MCF 10A (cell line): Measurements from ENCODE around the gene TUBAL3. TPM values are rescaled to one million over a fixed set of nuclear protein-coding genes. Genes with fewer than 3 reads are reported as not detected.

Source experiments
- BruUV-seq: library from RNA; stranded (reverse); fragments of 400-500 nt; replicated peaks from 2 replicates; lab custom pipeline; 2021; lab: Mats Ljungman, UMichigan
- CTCF ChIA-PET: fragments of 300-600 bp; sonication (Branson Sonifier 250); formaldehyde crosslinking; extraction: SDS; loops from one replicate; lab custom pipeline; 2021; ENCODE audit warnings: antibody characterized with exemption, inconsistent platforms; lab: Yijun Ruan, JAX
- POLR2A ChIA-PET: fragments of 300-600, 350-650 bp; sonication (Branson Sonifier 250); formaldehyde crosslinking; extraction: SDS; loops from one replicate; lab custom pipeline; 2020; ENCODE audit warnings: antibody characterized with exemption, inconsistent platforms; lab: Yijun Ruan, JAX
- DNase-seq: peaks from one replicate; pipeline ENCODE4 v3.0.0-alpha.2; 2018; ENCODE audit not compliant: unreplicated experiment
- H3K27ac Mint-ChIP-seq: one replicate; pipeline ENCODE4 v1.8.0; 2022; ENCODE audit warnings: mild to moderate bottlenecking, low read depth, mixed read lengths; ENCODE audit not compliant: unreplicated experiment
- H3K27me3 Mint-ChIP-seq: one replicate; pipeline ENCODE4 v1.8.0; 2022; ENCODE audit warnings: mixed read lengths; ENCODE audit not compliant: insufficient read depth, unreplicated experiment
- H3K36me3 Mint-ChIP-seq: one replicate; pipeline ENCODE4 v1.8.0; 2022; ENCODE audit warnings: mild to moderate bottlenecking, moderate library complexity, mixed read lengths; ENCODE audit not compliant: insufficient read depth, unreplicated experiment
- H3K4me1 Mint-ChIP-seq: one replicate; pipeline ENCODE4 v1.8.0; 2022; ENCODE audit warnings: mixed read lengths; ENCODE audit not compliant: insufficient read depth, unreplicated experiment
- H3K4me3 Mint-ChIP-seq: one replicate; pipeline ENCODE4 v1.8.0; 2022; ENCODE audit warnings: mild to moderate bottlenecking, moderate library complexity, mixed read lengths; ENCODE audit not compliant: unreplicated experiment
- H3K9me3 Mint-ChIP-seq: one replicate; pipeline ENCODE4 v1.8.0; 2022; ENCODE audit warnings: mixed read lengths; ENCODE audit not compliant: unreplicated experiment
- CTCF ChIP-seq: fragments of 200-600 bp; IDR thresholded peaks from one replicate; pipeline ENCODE4 v1.8.0; 2022; ENCODE audit warnings: antibody characterized with exemption, mild to moderate bottlenecking; ENCODE audit not compliant: unreplicated experiment
- intact Hi-C: fragments of 100-400 bp; cut with micrococcal nuclease; formaldehyde crosslinking; loops from 2 replicates; pipeline ENCODE4 v1.14.1; 2022
- total RNA-seq: library from RNA; stranded (reverse); gene quantifications from 2 replicates; pipeline ENCODE4 v1.2.3, GENCODE V29; 2022

Gene TUBAL3
- total RNA-seq, 1 experiment from 2014 or later, result 0.44 TPM

- no TSS peak for BruUV-seq
- H3K9me3 Mint-ChIP-seq, result no peaks in the 10 kb centered on the region
- H3K4me3 Mint-ChIP-seq, result no peak overlapping the region
- TF ChIP-seq CTCF, result no peak
- ChIA-PET CTCF (interaction anchor here (0.6 kb wide), 1 partner anchor 36 kb away, joined by 4 read pairs; no protein-coding TSS in a partner anchor), POLR2A (no interaction called here)
- no peaks in the 10 kb centered on the region for H3K4me1 Mint-ChIP-seq
- H3K27ac Mint-ChIP-seq, result no peak overlapping the region
- intact Hi-C loops, result no loop called here
- no peak for DNase-seq
- no peaks in the 10 kb centered on the region for H3K27me3 Mint-ChIP-seq
- H3K36me3 Mint-ChIP-seq, result no peaks in the 10 kb centered on the region
Observed at GRCh38 chr10:5346881-5347280, 57.7 kb downstream of the TUBAL3 start.

GRCh38 chr10:5344746-5345145 is 59.9 kb downstream of the TUBAL3 start:
- Mint-ChIP-seq H3K4me3 (no peak overlapping the region), H3K27me3 (no peaks in the 10 kb centered on the region), H3K27ac (no peak overlapping the region), H3K4me1 (no peaks in the 10 kb centered on the region), H3K36me3 (no peaks in the 10 kb centered on the region), H3K9me3 (no peaks in the 10 kb centered on the region)
- ChIA-PET POLR2A (no interaction called here), CTCF (no interaction called here)
- BruUV-seq, result no TSS peak
- intact Hi-C loops, result no loop called here
- no peak for DNase-seq
- TF ChIP-seq CTCF, result no peak

GRCh38 chr10:5343979-5344378 is 60.6 kb downstream of the TUBAL3 start:
- Mint-ChIP-seq H3K4me3 (no peak overlapping the region), H3K36me3 (no peaks in the 10 kb centered on the region), H3K9me3 (no peaks in the 10 kb centered on the region), H3K27ac (no peak overlapping the region), H3K4me1 (no peaks in the 10 kb centered on the region), H3K27me3 (no peaks in the 10 kb centered on the region)
- no peak for DNase-seq
- TF ChIP-seq CTCF, result no peak
- intact Hi-C loops, result no loop called here
- no TSS peak for BruUV-seq
- ChIA-PET CTCF (no interaction called here), POLR2A (no interaction called here)

GRCh38 chr10:5343561-5343960 is 61.1 kb downstream of the TUBAL3 start:
- Mint-ChIP-seq H3K9me3 (no peaks in the 10 kb centered on the region), H3K27ac (no peak overlapping the region), H3K36me3 (no peaks in the 10 kb centered on the region), H3K4me1 (no peaks in the 10 kb centered on the region), H3K4me3 (no peak overlapping the region), H3K27me3 (no peaks in the 10 kb centered on the region)
- BruUV-seq, result no TSS peak
- ChIA-PET POLR2A (interaction anchor here (0.7 kb wide), 1 partner anchor 17 kb away, joined by 3 read pairs; no protein-coding TSS in a partner anchor), CTCF (no interaction called here)
- intact Hi-C loops, result no loop called here
- no peak for TF ChIP-seq CTCF
- peak; percentile 6 for DNase-seq

Other genes starting within 250 kb of the TUBAL3 start
- gene AKR1C8, start 219.7 kb downstream of the TUBAL3 start, total RNA-seq, result 0.27 TPM in 1 of 2 replicates, not detected in the other
- not detected in 2 replicates for gene AKR1C4, start 208.0 kb downstream of the TUBAL3 start, total RNA-seq
- gene UCN3, start 39.9 kb downstream of the TUBAL3 start, total RNA-seq, result not detected in 2 replicates
- gene NET1, start 7.7 kb upstream of the TUBAL3 start, total RNA-seq, result 32.3 and 40.3 TPM in 2 replicates
- gene CALML5, start 94.7 kb upstream of the TUBAL3 start, total RNA-seq, result not detected in 2 replicates
- gene CALML3, start 120.1 kb upstream of the TUBAL3 start, total RNA-seq, result 0.25 and 0.75 TPM in 2 replicates